GM12874 (cell line): ENCODE results near the gene MICALL2.

Experiments
- TF ChIP-seq, protein P1 (sequence below): IDR thresholded peaks from 2 replicates; pipeline ENCODE4 v1.5.1; 2011; ENCODE audit warnings: low read depth, mild to moderate bottlenecking, control low read depth, low read length, moderate library complexity; ENCODE audit not compliant: insufficient read depth

MICALL2 gene

DNA sequence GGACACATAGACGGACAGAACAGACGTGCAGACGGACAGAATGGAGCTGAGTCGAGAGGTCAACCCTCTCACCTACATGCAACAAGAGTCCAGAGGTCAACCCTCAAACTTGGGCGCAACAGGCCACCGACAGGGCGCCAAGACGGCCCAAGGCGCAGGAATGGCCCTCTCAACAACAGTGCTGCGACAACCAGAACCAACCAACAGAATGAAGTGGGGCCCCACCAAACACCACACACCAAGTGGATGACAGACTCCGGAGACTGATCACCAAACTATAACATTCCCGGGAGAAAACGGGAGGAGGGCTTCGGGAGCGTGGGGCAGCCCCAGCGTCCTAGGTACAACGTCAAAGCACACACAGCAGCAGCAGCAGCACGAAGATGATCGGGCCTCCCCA lies 31.6 kb upstream of the MICALL2 start:
- TF ChIP-seq, protein P1, sequence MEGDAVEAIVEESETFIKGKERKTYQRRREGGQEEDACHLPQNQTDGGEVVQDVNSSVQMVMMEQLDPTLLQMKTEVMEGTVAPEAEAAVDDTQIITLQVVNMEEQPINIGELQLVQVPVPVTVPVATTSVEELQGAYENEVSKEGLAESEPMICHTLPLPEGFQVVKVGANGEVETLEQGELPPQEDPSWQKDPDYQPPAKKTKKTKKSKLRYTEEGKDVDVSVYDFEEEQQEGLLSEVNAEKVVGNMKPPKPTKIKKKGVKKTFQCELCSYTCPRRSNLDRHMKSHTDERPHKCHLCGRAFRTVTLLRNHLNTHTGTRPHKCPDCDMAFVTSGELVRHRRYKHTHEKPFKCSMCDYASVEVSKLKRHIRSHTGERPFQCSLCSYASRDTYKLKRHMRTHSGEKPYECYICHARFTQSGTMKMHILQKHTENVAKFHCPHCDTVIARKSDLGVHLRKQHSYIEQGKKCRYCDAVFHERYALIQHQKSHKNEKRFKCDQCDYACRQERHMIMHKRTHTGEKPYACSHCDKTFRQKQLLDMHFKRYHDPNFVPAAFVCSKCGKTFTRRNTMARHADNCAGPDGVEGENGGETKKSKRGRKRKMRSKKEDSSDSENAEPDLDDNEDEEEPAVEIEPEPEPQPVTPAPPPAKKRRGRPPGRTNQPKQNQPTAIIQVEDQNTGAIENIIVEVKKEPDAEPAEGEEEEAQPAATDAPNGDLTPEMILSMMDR: no peak

DNA sequence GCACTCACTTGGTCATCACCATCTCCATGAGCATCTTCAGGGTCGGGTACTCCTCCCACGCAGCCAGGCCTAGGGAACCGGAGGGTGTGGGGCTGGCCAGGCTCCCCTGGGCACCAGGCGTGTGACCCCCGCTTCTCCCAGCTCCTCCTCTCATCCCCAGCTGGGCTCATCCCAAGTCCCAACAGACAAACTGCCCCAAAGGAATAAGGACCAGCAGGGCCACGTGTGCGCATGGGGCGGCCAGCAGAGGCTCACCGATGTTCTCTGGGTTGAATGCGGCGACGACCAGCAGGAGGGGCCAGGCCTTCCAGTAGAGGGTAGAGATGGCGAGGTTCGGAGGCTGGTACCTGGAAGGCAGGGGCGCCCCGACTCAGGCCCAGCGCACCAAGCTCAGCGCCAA lies 30.1 kb upstream of the MICALL2 start:
- TF ChIP-seq, protein P1: no peak

DNA sequence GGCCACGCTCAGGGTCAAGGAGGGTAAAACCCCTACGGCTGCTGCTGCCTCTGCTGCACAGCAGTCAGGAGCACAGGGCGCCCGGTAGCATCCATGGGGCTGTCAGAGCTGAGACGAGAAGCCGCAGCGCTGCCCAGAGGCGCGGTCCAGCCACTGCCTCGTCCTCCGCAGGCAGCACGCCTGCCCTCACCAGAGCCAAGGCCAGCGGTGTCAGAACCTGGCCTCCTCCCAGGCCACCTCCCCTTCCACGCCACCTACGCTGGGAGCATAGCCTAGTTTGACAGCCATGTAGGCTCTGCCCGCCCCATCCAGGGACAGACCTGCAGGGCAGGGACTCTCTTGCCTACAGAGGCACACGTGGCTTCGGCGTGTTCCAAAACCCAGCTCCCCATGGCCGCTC lies 28.7 kb upstream of the MICALL2 start:
- TF ChIP-seq, protein P1: no peak

DNA sequence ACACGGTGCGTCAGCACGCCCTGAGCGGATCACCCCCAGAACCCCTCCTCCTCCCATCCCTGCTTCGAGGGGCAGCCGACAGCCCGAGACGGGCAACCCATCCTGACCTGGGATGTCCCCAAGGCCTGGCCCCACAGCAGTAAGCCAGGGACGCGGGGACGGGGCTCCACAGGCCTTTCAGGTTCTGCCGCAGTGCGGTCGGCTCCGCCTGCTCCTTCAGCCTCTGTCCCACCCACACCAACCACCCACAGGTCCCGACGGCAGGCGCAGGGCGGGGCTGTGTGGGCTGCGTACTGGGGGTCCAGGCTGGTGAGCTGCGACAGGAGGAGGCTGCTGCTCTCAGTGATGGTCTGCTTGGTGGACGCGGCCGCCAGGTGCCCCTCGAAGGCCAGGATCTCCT lies 28.2 kb upstream of the MICALL2 start:
- TF ChIP-seq, protein P1: no peak

DNA sequence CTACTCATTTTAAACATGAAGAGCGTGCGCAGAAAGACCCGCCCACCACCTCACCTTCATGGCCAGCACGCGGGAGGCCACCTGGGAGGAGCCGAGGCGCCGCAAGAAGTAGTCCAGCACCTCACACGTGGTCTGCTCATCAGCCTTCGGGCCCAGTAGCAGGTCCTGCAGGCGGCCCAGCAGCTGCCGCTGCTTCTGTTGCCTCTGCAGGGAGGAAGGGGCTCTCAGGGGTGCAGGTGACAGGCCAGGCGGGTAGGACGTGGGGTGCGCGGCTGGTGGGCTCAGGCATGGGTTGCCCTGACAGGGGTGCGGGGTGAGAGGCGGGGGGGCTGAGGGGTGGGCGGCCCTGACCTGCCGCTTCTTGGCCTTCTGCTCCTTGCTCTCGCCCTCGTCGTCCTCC lies 27.3 kb upstream of the MICALL2 start:
- TF ChIP-seq, protein P1: no peak

DNA sequence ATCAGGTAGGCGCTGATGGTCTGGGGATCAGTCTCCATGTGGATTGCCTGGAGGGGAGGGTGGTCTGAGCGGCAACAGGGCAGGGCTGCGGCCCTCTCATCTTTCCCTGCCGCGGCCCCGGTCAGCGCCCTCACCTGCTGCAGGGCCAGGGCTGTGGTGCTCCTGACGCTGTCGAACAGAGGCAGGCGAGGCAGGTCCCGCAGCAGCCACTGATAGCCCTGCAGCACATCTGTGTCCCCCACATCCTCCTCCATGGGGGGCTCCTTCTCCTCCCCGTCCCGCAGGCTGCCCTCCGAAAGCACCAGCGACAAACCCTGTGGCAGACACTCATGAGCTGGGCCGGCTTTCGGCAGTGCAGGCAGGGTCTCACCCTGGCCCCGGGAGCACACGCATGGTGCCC lies 25.9 kb upstream of the MICALL2 start:
- TF ChIP-seq, protein P1: no peak

DNA sequence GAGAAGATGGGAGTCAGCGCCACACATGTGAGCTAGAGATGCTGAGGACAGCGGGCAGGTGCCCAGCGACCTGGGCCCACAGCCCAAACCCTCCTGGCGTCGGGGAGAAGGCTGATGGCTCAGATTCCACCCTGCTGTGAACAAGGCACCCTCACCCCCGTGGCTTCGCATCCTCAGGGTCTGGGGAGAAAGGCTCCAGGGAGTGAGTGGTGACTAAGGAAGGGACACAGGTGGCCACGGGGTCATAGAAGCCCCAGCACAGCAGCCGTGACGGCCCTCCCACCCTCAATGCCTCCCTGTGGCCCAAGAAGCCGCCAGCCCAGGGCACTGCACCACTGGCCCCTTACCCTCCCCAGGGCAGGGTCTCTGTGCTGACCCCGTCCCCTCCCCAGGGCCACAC lies 25.3 kb upstream of the MICALL2 start:
- TF ChIP-seq, protein P1: no peak
